22Rv1 (cell line): Measurements from ENCODE around the gene FBN2.
"Not testable (repeated sequence)": the region's sequence is repeated elsewhere in the genome, so short reads cannot be mapped to it uniquely, and the experiment has no call there.

Source experiments
- H3K27ac ChIP-seq: fragments of 450-650 bp; 2 replicates; pipeline ENCODE4 v1.5.1; 2017
- ZFX ChIP-seq: fragments of 450-650 bp; IDR thresholded peaks from 2 replicates; pipeline ENCODE4 v1.6.1; 2017; ENCODE audit warnings: antibody characterized with exemption, borderline replicate concordance
- TF ChIP-seq, protein P1 (sequence below): fragments of 450-650 bp; IDR thresholded peaks from 2 replicates; pipeline ENCODE4 v1.5.1; 2017; ENCODE audit warnings: mild to moderate bottlenecking

Gene FBN2

DNA sequence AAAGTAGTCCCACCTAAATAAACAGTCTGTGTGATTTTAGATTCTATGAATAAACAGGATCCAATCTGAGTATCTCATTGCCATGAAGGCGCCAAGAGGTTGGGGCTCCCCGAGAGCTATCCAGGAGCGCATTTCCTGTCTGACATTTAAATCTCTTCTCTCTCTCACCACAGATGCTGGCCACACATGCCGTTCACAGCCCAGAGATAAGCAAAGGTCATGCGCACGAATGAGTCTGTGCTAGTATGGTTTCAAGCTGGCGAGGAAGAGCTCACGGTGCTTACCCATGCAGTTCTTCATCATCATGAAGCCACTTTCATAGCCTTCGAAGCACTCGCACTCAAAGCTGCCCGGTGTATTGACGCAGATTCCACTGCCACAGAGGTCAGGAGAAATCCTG, 199.4 kb downstream of the FBN2 start:
- TF ChIP-seq, protein P1, sequence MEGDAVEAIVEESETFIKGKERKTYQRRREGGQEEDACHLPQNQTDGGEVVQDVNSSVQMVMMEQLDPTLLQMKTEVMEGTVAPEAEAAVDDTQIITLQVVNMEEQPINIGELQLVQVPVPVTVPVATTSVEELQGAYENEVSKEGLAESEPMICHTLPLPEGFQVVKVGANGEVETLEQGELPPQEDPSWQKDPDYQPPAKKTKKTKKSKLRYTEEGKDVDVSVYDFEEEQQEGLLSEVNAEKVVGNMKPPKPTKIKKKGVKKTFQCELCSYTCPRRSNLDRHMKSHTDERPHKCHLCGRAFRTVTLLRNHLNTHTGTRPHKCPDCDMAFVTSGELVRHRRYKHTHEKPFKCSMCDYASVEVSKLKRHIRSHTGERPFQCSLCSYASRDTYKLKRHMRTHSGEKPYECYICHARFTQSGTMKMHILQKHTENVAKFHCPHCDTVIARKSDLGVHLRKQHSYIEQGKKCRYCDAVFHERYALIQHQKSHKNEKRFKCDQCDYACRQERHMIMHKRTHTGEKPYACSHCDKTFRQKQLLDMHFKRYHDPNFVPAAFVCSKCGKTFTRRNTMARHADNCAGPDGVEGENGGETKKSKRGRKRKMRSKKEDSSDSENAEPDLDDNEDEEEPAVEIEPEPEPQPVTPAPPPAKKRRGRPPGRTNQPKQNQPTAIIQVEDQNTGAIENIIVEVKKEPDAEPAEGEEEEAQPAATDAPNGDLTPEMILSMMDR, result no peak
- TF ChIP-seq ZFX, result no peak
- H3K27ac ChIP-seq, result no peak overlapping the region

DNA sequence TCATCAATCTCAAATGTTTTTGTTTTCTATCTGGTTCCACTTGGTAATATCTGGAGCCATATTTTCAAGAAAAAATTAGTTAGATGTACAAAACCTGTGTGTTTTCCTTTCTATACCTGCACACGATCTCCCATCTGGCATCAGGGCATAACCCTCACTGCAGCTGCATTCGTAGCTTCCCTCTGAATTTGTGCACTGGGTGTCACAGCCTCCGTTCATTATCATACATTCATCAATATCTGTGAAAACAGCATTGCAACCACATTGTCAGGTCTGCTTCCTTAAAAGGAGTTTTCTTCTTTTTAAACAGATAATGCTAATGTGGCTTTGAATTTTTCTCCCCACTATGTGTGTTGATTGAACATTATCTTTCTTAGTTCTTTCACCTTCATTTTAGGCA, 202.7 kb downstream of the FBN2 start:
- H3K27ac ChIP-seq, result no peak overlapping the region
- TF ChIP-seq, protein P1, result no peak

DNA sequence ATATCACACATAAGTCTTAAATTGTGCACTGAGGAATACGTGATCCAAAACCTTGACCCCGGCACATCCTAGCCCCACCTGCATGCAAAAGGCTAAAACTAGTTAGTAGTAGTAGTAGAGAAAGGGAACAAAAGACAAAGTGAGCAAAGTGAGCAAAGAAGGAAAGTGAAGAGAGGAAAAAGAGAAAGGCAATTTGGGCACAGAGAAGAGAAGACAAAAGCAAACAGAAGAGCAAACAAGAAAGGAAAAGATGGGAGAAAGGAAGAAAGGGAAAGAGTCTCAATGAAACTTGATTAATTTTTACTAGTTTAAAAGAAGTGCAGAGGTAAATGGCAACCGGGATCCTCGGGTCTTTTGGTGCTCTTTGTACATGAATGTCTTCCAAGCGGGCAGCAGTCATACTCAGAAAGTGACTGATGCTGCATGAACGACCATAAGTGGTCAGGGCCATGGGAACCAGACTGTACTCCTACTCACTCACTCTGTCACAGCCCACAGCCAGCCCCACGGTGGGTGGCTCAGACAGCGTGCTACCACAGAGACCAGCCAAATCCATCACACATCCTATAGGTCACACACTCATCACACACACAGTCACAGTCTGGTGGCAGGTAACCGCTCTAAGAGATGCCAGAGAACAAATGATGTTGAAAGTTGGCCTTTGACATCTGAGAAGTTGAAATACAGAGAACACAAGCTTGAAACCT, 203.9 kb downstream of the FBN2 start:
- TF ChIP-seq ZFX, result no peak
- TF ChIP-seq, protein P1, result no peak
- no peak overlapping the region for H3K27ac ChIP-seq

DNA sequence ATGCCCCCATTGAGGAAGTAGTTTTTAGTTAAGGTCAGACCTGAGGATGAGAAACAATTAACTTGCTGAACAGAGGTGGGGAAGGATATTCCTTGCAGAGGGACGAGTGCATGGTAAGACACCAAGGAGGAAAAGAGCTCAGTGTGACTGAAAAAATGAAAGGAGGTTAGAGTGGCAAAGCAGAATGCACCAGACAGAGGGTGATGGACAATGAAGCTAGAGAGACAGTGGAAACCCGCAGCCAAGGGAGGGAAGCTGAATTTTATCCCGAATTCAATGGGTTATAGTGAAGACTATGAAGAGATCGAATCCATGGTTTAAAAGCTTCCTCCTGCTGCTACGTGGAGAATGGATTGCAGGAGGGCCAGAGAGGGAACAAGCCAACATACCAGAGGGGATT, 206.8 kb downstream of the FBN2 start:
- TF ChIP-seq, protein P1, result no peak
- no peak for TF ChIP-seq ZFX

DNA sequence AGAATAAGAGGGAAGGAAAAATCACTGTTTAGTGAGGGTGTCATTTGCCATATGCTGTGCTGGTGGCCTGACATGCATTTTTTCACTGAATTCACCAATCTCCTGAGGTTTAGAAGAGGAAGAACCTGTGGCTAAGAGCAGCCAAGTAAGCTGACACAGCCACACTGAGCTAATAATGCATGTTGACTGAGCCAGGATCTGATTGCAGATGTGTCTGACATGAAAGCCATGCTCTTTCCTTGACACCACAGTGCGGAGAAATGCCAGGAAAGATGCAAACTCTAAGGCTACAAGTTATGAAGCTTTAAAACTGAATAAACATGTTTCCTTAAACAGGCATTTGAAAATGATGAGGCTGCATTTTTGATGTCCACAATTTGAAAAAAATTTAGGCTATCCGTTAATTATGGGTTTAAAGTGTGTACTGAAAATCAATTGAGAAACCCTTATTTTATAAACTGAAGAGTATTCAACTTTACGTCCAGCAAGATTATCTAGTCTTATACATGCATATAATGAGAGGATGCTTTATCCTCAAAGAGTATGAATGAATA, 208.6 kb downstream of the FBN2 start:
- H3K27ac ChIP-seq, result no peak overlapping the region
- TF ChIP-seq, protein P1, result no peak
- TF ChIP-seq ZFX, result no peak

More for the DNA sequence above, 206.8 kb downstream of the FBN2 start:
- no peak overlapping the region for H3K27ac ChIP-seq

DNA sequence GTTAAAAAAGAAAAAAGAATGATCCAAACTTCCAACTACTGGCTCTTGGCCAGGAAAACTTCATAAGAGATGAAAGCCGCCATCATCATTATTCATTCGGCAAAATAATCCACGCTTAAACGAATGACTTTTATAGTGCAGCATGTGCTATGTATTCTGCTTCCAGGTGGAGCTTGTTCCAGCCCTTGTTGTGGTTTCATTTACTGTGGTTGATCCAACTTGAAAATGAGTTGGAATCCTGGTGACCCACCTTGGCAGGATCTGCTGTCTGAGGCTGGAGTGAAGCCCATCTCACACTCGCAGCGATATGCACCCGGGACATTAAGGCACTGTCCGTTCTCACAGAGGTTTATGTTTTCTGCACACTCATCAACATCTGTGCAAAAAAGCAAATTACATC, 209.6 kb downstream of the FBN2 start:
- H3K27ac ChIP-seq, result no peak overlapping the region
- TF ChIP-seq ZFX, result no peak
- TF ChIP-seq, protein P1, result no peak

DNA sequence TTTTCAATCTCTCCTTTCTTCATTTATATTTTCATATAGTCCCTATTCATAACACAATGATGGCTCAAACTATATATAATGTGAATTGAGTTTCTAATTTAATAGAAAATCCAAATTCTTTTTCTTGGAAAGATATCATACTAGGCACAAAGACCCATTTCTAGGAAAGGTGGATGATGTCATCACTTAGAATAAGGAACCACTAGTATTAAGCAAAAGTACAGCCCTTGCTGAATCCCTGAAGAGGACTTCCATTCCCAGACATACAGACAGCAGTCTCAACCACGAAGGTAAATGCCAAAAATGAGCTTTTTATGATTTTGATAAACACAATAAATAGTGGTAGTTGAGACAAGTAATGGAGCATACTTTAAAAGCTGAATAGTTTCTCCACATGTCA, 210.0 kb downstream of the FBN2 start:
- TF ChIP-seq, protein P1, result no peak
- no peak for TF ChIP-seq ZFX
- no peak overlapping the region for H3K27ac ChIP-seq

DNA sequence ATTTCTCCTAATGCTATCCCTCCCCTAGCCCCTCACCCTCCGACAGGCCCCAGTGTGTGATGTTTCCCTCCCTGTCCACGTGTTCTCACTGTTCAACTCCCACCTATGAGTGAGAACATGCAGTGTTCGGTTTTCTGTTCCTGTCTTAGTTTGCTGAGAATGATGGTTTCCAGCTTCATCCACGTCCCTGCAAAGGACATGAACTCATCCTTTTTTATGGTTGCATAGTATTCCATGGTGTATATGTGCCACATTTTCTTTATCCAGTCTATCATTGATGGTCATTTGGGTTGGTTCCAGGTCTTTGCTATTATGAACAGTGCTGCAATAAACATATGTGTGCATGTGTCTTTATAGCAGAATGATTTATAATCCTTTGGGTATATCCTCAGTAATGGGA, 216.6 kb downstream of the FBN2 start:
- H3K27ac ChIP-seq, result not testable (repeated sequence)
